SU-DHL-6 (cell line): ENCODE measurements around the gene ATP13A4.

ENCODE experiments used
- CTCF ChIP-seq: fragments of 200-600 bp; sonication (generic); IDR thresholded peaks from one replicate; pipeline ENCODE4 v1.5.1; 2017; ENCODE audit warnings: antibody characterized with exemption, mild to moderate bottlenecking, low read length, moderate library complexity; ENCODE audit not compliant: insufficient read depth, poor library complexity, severe bottlenecking
- EZH2phosphoT487 ChIP-seq: fragments of 200-600 bp; sonication (generic), shearing (Covaris generic); conservative IDR thresholded peaks from 2 replicates; pipeline ENCODE4 v1.6.1; 2018; ENCODE audit warnings: mild to moderate bottlenecking, antibody characterized with exemption, low read length, moderate library complexity, mixed read lengths

- TF ChIP-seq CTCF (no peak), EZH2phosphoT487 (no peak)
These were observed 31.8 kb upstream of the ATP13A4 start for GRCh38 chr3:193586526-193586925.
